ENCODE data around the gene SPPL2C.

DNA sequence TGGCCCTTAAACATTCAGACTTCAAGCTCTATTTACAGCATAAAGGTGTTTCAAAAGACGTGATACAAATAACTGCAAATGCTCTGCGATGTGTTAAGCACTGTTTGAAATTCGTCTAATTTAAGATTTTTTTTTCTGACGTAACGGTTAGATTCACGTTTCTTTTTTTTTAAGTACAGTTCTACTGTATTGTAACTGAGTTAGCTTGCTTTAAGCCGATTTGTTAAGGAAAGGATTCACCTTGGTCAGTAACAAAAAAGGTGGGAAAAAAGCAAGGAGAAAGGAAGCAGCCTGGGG, 49.0 kb downstream of the SPPL2C start:
- TF ChIP-seq CTCF (IDR thresholded peaks at IDR 0.05; ENCODE audit: low read depth, low read length) (no peak), EZH2phosphoT487 (IDR thresholded peaks at IDR 0.05; ENCODE audit: low read depth) (no peak)

Measured in OCI-LY3 (cell line).